ENCODE results near the gene COMTD1. TPM values are rescaled to one million over a fixed set of nuclear protein-coding genes. Genes with fewer than 3 reads are reported as not detected.

COMTD1 gene
- total and polyA plus RNA-seq, 2 of the 4 experiments (the other 2 are of a cell fraction): 1.6 to 6.4 TPM

DNA sequence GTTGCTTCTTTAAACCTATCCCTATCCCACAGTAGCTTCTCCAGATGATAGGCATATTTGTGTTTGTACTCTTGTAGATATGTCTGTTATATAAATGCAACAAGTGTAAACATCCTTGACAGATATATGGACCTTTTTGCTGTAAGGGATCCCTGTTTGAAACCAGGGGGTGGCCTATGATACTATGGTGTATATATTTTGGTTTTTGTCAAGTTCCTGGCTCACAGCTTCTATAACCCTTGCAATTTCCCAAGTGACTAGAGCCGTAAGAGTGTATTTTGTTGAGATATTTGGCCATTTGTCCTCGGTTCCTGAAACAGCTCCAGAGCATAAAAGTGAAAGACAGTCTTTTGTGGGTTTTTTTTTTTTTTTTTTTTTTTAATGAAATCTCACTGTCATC, 9.7 kb downstream of the COMTD1 start:
- Histone ChIP-seq H4K91ac (ENCODE audit: insufficient read depth, low read depth, low read length) (no peak overlapping the region), H2BK15ac (ENCODE audit: low read depth, low read length) (no peak overlapping the region; the same call in 2 of the 3 replicates), H3K9me3 (ENCODE audit: control insufficient read depth, insufficient read depth, low read length) (no peaks in the 10 kb centered on the region), H3K23ac (ENCODE audit: low read depth, low read length) (peak overlapping the region; percentile 37; the same call in 1 of the 2 replicates), H3K4me2 (ENCODE audit: low read depth, low read length) (peak overlapping the region; percentile 35), H2BK20ac (ENCODE audit: low read depth, low read length) (peak overlapping the region; percentile 9; the same call in 1 of the 2 replicates), H2AFZ (replicated peaks; ENCODE audit: low read length, poor library complexity) (no peak overlapping the region), H3K27ac (ENCODE audit: insufficient read depth, low read length) (peak overlapping the region; percentile 80; the same call in 1 of the 2 replicates), H3K14ac (replicated peaks; ENCODE audit: low read depth, low read length) (no peak overlapping the region), H4K5ac (ENCODE audit: low read depth, low read length) (peak overlapping the region; percentile 70), H3K4me1 (ENCODE audit: control insufficient read depth, insufficient read depth, low read length) (peaks cover 32% of the 10 kb centered on the region), H3K4me3 (ENCODE audit: insufficient read depth, low read depth, low read length) (no peak overlapping the region), H2BK5ac (ENCODE audit: low read depth, low read length, poor library complexity, severe bottlenecking) (peak overlapping the region; percentile 99), H2BK120ac (ENCODE audit: low read depth, low read length) (0 out of 2 replicates have a peak overlapping the region, but pooled peaks have one; percentile 18), H3K79me1 (ENCODE audit: low read depth in 1 of 2, low read length in 2 of 2) (peaks cover 11 to 61% of the 10 kb centered on the region in 2 experiments), H3K9me1 (ENCODE audit: insufficient read depth, low read length) (peaks cover 15% of the 10 kb centered on the region), H2AK5ac (ENCODE audit: low read depth, low read length) (peak overlapping the region; percentile 54), H3K27me3 (ENCODE audit: control insufficient read depth, insufficient read depth, low read length) (no peaks in the 10 kb centered on the region), H3K9ac (ENCODE audit: low read depth, low read length) (peak overlapping the region; percentile 49), H3K18ac (ENCODE audit: low read depth, low read length) (peak overlapping the region; percentile 74), H2AK9ac (replicated peaks; ENCODE audit: low read depth, low read length, poor library complexity) (no peak overlapping the region), H3K56ac (ENCODE audit: extremely low read depth, insufficient read depth, low read length) (no peak overlapping the region; the same call in 1 of the 2 replicates), H3K4ac (ENCODE audit: low read depth, low read length) (peak overlapping the region; percentile 58), H4K20me1 (ENCODE audit: insufficient read depth, low read length) (peaks cover 70% of the 10 kb centered on the region), H3K36me3 (ENCODE audit: control insufficient read depth, insufficient read depth, low read length) (peaks cover 41% of the 10 kb centered on the region), H4K8ac (ENCODE audit: low read depth in 2 of 2, low read length in 2 of 2) (peak overlapping the region in 1 of 2 experiments; percentile 53; a peak in 2 of 4 replicates)
- POLR2A ChIA-PET (ENCODE audit: unreplicated experiment): interaction anchor here (1.0 to 1.4 kb wide), 3 partner anchors 13 to 31 kb away, joined by 4 to 9 read pairs (median 7); no protein-coding TSS in a partner anchor
- BruUV-seq (replicated peaks): no TSS peak
- ATAC-seq (ENCODE audit: low read depth): no peak
- WGBS, 2 experiments (ENCODE audit: extremely low coverage in 2 of 2, insufficient read length in 1 of 2): no CpG with 5 or more reads among the region's 2 CpGs
- dilution Hi-C loops (cut with HindIII; ENCODE audit: low sequenced_read_pairs, unreplicated experiment) (no loop called here), in situ Hi-C loops (cut with MboI; ENCODE audit: low sequenced_read_pairs) (loop anchor here (5.0 kb wide), 1 partner anchor 39 kb away; no protein-coding TSS in a partner anchor), intact Hi-C loops (cut with micrococcal nuclease) (no loop called here)
- TF ChIP-seq RAD21 (IDR thresholded peaks at IDR 0.05; ENCODE audit: low read length) (no peak), BHLHE40 (IDR thresholded peaks at IDR 0.05; ENCODE audit: low read depth, low read length) (no peak), CEBPB (IDR thresholded peaks at IDR 0.05; ENCODE audit: low read depth, low read length) (no peak), FOS (IDR thresholded peaks at IDR 0.05; ENCODE audit: low read depth, low read length) (no peak), MAFK (IDR thresholded peaks at IDR 0.05; ENCODE audit: low read depth, low read length) (no peak), CHD1 (IDR thresholded peaks at IDR 0.05; ENCODE audit: low read depth, low read length) (no peak), SMC3 (IDR thresholded peaks at IDR 0.05; ENCODE audit: low read depth, low read length) (no peak)
- TF ChIP-seq, protein P1, sequence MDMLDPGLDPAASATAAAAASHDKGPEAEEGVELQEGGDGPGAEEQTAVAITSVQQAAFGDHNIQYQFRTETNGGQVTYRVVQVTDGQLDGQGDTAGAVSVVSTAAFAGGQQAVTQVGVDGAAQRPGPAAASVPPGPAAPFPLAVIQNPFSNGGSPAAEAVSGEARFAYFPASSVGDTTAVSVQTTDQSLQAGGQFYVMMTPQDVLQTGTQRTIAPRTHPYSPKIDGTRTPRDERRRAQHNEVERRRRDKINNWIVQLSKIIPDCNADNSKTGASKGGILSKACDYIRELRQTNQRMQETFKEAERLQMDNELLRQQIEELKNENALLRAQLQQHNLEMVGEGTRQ (IDR thresholded peaks at IDR 0.05; ENCODE audit: low read depth, low read length): no peak
- TF ChIP-seq, protein P2, sequence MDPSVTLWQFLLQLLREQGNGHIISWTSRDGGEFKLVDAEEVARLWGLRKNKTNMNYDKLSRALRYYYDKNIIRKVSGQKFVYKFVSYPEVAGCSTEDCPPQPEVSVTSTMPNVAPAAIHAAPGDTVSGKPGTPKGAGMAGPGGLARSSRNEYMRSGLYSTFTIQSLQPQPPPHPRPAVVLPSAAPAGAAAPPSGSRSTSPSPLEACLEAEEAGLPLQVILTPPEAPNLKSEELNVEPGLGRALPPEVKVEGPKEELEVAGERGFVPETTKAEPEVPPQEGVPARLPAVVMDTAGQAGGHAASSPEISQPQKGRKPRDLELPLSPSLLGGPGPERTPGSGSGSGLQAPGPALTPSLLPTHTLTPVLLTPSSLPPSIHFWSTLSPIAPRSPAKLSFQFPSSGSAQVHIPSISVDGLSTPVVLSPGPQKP (IDR thresholded peaks at IDR 0.05; ENCODE audit: borderline replicate concordance, low read depth, low read length): no peak
- CTCF ChIA-PET: interaction anchor here (1.2 kb wide), 1 partner anchor 9 kb away, joined by 4 read pairs; the partner anchor contains the start of gene COMTD1
- DNase-seq: no peak

All from IMR-90 (cell line).